ENCODE results near the gene SNX13. TPM values are rescaled to one million over a fixed set of nuclear protein-coding genes. Genes with fewer than 3 reads are reported as not detected.

Gene SNX13
- total RNA-seq, 2 donors from 2014 or later, result 54.2 to 73.2 TPM

- no peak overlapping the region for H3K4me3 ChIP-seq
- no peaks in the 10 kb centered on the region for H3K4me1 ChIP-seq (ENCODE audit: control insufficient read depth in 1 of 2, low read depth in 2 of 2)
- DNase-seq (ENCODE audit: low spot score), result no peak
- no peaks in the 10 kb centered on the region for H3K36me3 ChIP-seq
- no peak for TF ChIP-seq CTCF (IDR thresholded peaks at IDR 0.05)
- no peak for ATAC-seq (ENCODE audit: insufficient number of reproducible peaks, low FRiP score, low read depth)
- H3K9me3 ChIP-seq, result no peaks in the 10 kb centered on the region
- no peak overlapping the region for H3K27ac ChIP-seq
- no peaks in the 10 kb centered on the region for H3K27me3 ChIP-seq (replicated peaks; ENCODE audit: insufficient read depth)
Observed at GRCh38 chr7:17746020-17746530, 194.2 kb downstream of the SNX13 start.

GRCh38 chr7:17745610-17746009 is 194.7 kb downstream of the SNX13 start:
- Histone ChIP-seq H3K4me1 (ENCODE audit: control insufficient read depth in 1 of 2, low read depth in 2 of 2) (no peaks in the 10 kb centered on the region), H3K4me3 (no peak overlapping the region), H3K27me3 (replicated peaks; ENCODE audit: insufficient read depth) (no peaks in the 10 kb centered on the region), H3K9me3 (no peaks in the 10 kb centered on the region), H3K27ac (no peak overlapping the region), H3K36me3 (no peaks in the 10 kb centered on the region)
- ATAC-seq (ENCODE audit: insufficient number of reproducible peaks, low FRiP score, low read depth), result no peak
- DNase-seq (ENCODE audit: low spot score), result no peak
- no peak for TF ChIP-seq CTCF (IDR thresholded peaks at IDR 0.05)

- TF ChIP-seq CTCF (IDR thresholded peaks at IDR 0.05), result no peak
- no peak for ATAC-seq (ENCODE audit: insufficient number of reproducible peaks, low FRiP score, low read depth)
- no peak for DNase-seq (ENCODE audit: low spot score)
Observed at GRCh38 chr7:17743316-17743715, 197.0 kb downstream of the SNX13 start.

GRCh38 chr7:17741426-17741825 is 198.9 kb downstream of the SNX13 start:
- H3K4me1 ChIP-seq (ENCODE audit: control insufficient read depth in 1 of 2, low read depth in 2 of 2), result no peaks in the 10 kb centered on the region
- ATAC-seq (ENCODE audit: insufficient number of reproducible peaks, low FRiP score, low read depth), result no peak
- TF ChIP-seq CTCF (IDR thresholded peaks at IDR 0.05), result no peak

More at GRCh38 chr7:17743316-17743715, 197.0 kb downstream of the SNX13 start:
- no peaks in the 10 kb centered on the region for H3K9me3 ChIP-seq
- no peak overlapping the region for H3K27ac ChIP-seq
- H3K27me3 ChIP-seq (replicated peaks; ENCODE audit: insufficient read depth), result no peaks in the 10 kb centered on the region
- no peaks in the 10 kb centered on the region for H3K36me3 ChIP-seq
- H3K4me3 ChIP-seq, result no peak overlapping the region
- no peaks in the 10 kb centered on the region for H3K4me1 ChIP-seq (ENCODE audit: control insufficient read depth in 1 of 2, low read depth in 2 of 2)

More at GRCh38 chr7:17741426-17741825, 198.9 kb downstream of the SNX13 start:
- no peaks in the 10 kb centered on the region for H3K9me3 ChIP-seq
- H3K36me3 ChIP-seq, result no peaks in the 10 kb centered on the region
- no peak overlapping the region for H3K27ac ChIP-seq
- no peaks in the 10 kb centered on the region for H3K27me3 ChIP-seq (replicated peaks; ENCODE audit: insufficient read depth)
- no peak for DNase-seq (ENCODE audit: low spot score)
- no peak overlapping the region for H3K4me3 ChIP-seq

Other genes starting within 250 kb of the SNX13 start
- gene PRPS1L1, start 87.4 kb upstream of the SNX13 start, total RNA-seq, result not detected